Natural killer cell (primary cell): Measurements from ENCODE around the gene GRK1. TPM values are rescaled to one million over a fixed set of nuclear protein-coding genes. Genes with fewer than 3 reads are reported as not detected.

Experiments
- ATAC-seq, 3 donors: fragments of 150-1000 bp in 2 of 3; fragments of 200-7000 bp in 1 of 3; cut with Tn5 transposase; 1 replicate in 1 of 3; 2 replicates in 2 of 3; pipeline ENCODE4 v1.10.0; 2021; ENCODE audit warnings: mild to moderate bottlenecking in 2 of 3, moderate library complexity in 2 of 3
- DNase-seq, 2 donors: peaks; one replicate each; pipeline versions ENCODE4 v3.0.0 to v3.0.0-alpha.2; 2013 to 2021; ENCODE audit warnings: mixed read lengths in 1 of 2
- H3K27ac ChIP-seq: one replicate; pipeline ENCODE4 v1.5.1; 2013; ENCODE audit warnings: mild to moderate bottlenecking, low read length
- H3K27me3 ChIP-seq: one replicate; pipeline ENCODE4 v1.6.1; 2013; ENCODE audit warnings: low read length; ENCODE audit not compliant: control insufficient read depth, insufficient read depth
- H3K36me3 ChIP-seq: one replicate; pipeline ENCODE4 v1.6.1; 2013; ENCODE audit warnings: low read length; ENCODE audit not compliant: control insufficient read depth, insufficient read depth
- H3K4me1 ChIP-seq: one replicate; pipeline ENCODE4 v1.6.1; 2013; ENCODE audit warnings: low read length; ENCODE audit not compliant: control insufficient read depth, insufficient read depth
- H3K4me3 ChIP-seq: one replicate; pipeline ENCODE4 v1.5.1; 2013; ENCODE audit warnings: low read length
- H3K9me3 ChIP-seq: one replicate; pipeline ENCODE4 v1.6.1; 2013; ENCODE audit warnings: low read length; ENCODE audit not compliant: control insufficient read depth, insufficient read depth
- H3K27ac Mint-ChIP-seq, 2 donors: one replicate each; pipeline ENCODE4 v1.8.0; 2022; ENCODE audit warnings: mild to moderate bottlenecking in 2 of 2, mixed read lengths in 2 of 2, moderate library complexity in 1 of 2
- H3K27me3 Mint-ChIP-seq, 2 donors: one replicate each; pipeline ENCODE4 v1.8.0; 2022; ENCODE audit warnings: low read depth in 2 of 2, mixed read lengths in 2 of 2
- H3K36me3 Mint-ChIP-seq: one replicate; pipeline ENCODE4 v1.8.0; 2022; ENCODE audit warnings: mixed read lengths
- H3K4me1 Mint-ChIP-seq, 2 donors: one replicate each; pipeline ENCODE4 v1.8.0; 2022; ENCODE audit warnings: mixed read lengths in 2 of 2
- H3K4me3 Mint-ChIP-seq: one replicate; pipeline ENCODE4 v1.8.0; 2022; ENCODE audit warnings: mild to moderate bottlenecking, moderate library complexity, mixed read lengths
- H3K9me3 Mint-ChIP-seq, 2 donors: one replicate each; pipeline ENCODE4 v1.8.0; 2022; ENCODE audit warnings: mixed read lengths in 2 of 2
- CTCF ChIP-seq: fragments of 200-600 bp; IDR thresholded peaks from one replicate; pipeline ENCODE4 v1.8.0; 2022; ENCODE audit warnings: antibody characterized with exemption
- WGBS: methylation state at CpG from one replicate; pipeline ENCODE4 v1.1.7; 2013; ENCODE audit warnings: missing lambda C conversion rate; ENCODE audit not compliant: insufficient coverage; 5-methylcytosine and 5-hydroxymethylcytosine counted together
- intact Hi-C: fragments of 100-400 bp; cut with micrococcal nuclease; formaldehyde crosslinking; loops from one replicate; pipeline ENCODE4 v1.14.2; 2022
- total RNA-seq, 4 donors: library from RNA; stranded (reverse); fragments of 120-200 nt in 1 of 4; gene quantifications; one replicate each; pipeline versions ENCODE4 v1.2.3 to v1.2.4, GENCODE V29; 2013 to 2022

Gene GRK1
- total RNA-seq, 3 donors from 2014 or later (not counting 1 experiment from before 2014, with no cell fraction given) = not detected

- no peak for TF ChIP-seq CTCF
- Mint-ChIP-seq H3K36me3 (no peaks in the 10 kb centered on the region), H3K4me3 (no peak overlapping the region), H3K9me3 (no peaks in the 10 kb centered on the region), H3K27me3 (peaks cover 45 to 50% of the 10 kb centered on the region in 2 donors), H3K27ac (no peak overlapping the region), H3K4me1 (peaks cover 13 to 20% of the 10 kb centered on the region in 2 donors)
- intact Hi-C loops = no loop called here
- ATAC-seq (no peak), DNase-seq (no peak)
- Histone ChIP-seq H3K36me3 (no peaks in the 10 kb centered on the region), H3K4me1 (peaks cover 19% of the 10 kb centered on the region), H3K27me3 (peaks cover 28% of the 10 kb centered on the region), H3K27ac (no peak overlapping the region), H3K4me3 (no peak overlapping the region), H3K9me3 (no peaks in the 10 kb centered on the region)
- WGBS = no CpG with 5 or more reads among the region's 2 CpGs
These were observed 95.1 kb downstream of the GRK1 start for GRCh38 chr13:113762075-113762474.

GRCh38 chr13:113762538-113762937 is 95.5 kb downstream of the GRK1 start:
- H3K27ac ChIP-seq = no peak overlapping the region
- H3K27me3 ChIP-seq = peaks cover 28% of the 10 kb centered on the region
- H3K36me3 Mint-ChIP-seq = no peaks in the 10 kb centered on the region
- H3K9me3 Mint-ChIP-seq = no peaks in the 10 kb centered on the region
- no peaks in the 10 kb centered on the region for H3K9me3 ChIP-seq
- no peak overlapping the region for H3K27ac Mint-ChIP-seq
- no peaks in the 10 kb centered on the region for H3K36me3 ChIP-seq
- intact Hi-C loops = no loop called here
- no peak for DNase-seq
- H3K4me1 Mint-ChIP-seq = peaks cover 13 to 20% of the 10 kb centered on the region in 2 donors
- TF ChIP-seq CTCF = no peak
- H3K27me3 Mint-ChIP-seq = peaks cover 45 to 49% of the 10 kb centered on the region in 2 donors
- no peak for ATAC-seq
- WGBS = 83% methylated on average over 10 of the region's 11 CpGs
- H3K4me3 ChIP-seq = no peak overlapping the region
- peaks cover 19% of the 10 kb centered on the region for H3K4me1 ChIP-seq
- no peak overlapping the region for H3K4me3 Mint-ChIP-seq

GRCh38 chr13:113763254-113763653 is 96.2 kb downstream of the GRK1 start:
- DNase-seq (no peak), ATAC-seq (no peak)
- Histone ChIP-seq H3K9me3 (no peaks in the 10 kb centered on the region), H3K27ac (no peak overlapping the region), H3K4me3 (no peak overlapping the region), H3K36me3 (no peaks in the 10 kb centered on the region), H3K4me1 (peaks cover 16% of the 10 kb centered on the region), H3K27me3 (peaks cover 24% of the 10 kb centered on the region)
- Mint-ChIP-seq H3K9me3 (no peaks in the 10 kb centered on the region), H3K27ac (no peak overlapping the region), H3K4me3 (no peak overlapping the region), H3K27me3 (peaks cover 45 to 47% of the 10 kb centered on the region in 2 donors), H3K4me1 (peaks cover 13 to 18% of the 10 kb centered on the region in 2 donors), H3K36me3 (no peaks in the 10 kb centered on the region)
- no peak for TF ChIP-seq CTCF
- WGBS = 90% methylated on average over 13 of the region's 13 CpGs
- intact Hi-C loops = no loop called here
